Measurements from ENCODE around the gene TH. TPM values are rescaled to one million over a fixed set of nuclear protein-coding genes. Genes with fewer than 3 reads are reported as not detected.

TH gene
- polyA plus RNA-seq, 1 of the 3 experiments (the other 2 are of a cell fraction), result not detected

GRCh38 chr11:2122907-2123627 is 48.5 kb downstream of the TH start:
- no peak overlapping the region for H2AFZ ChIP-seq (ENCODE audit: low read depth)
- DNase-seq, result no peak
- H3K27ac ChIP-seq (ENCODE audit: low read depth in 2 of 2, low read length in 1 of 2), result no peak overlapping the region
- no peaks in the 10 kb centered on the region for H3K36me3 ChIP-seq (replicated peaks in 1 of 2; ENCODE audit: control insufficient read depth in 1 of 2, insufficient read depth in 2 of 2, low read length in 1 of 2)
- no peak overlapping the region for H3K9ac ChIP-seq
- H4K20me1 ChIP-seq (ENCODE audit: insufficient read depth), result no peaks in the 10 kb centered on the region
- no peaks in the 10 kb centered on the region for H3K9me2 ChIP-seq
- H3K9me3 ChIP-seq, result no peaks in the 10 kb centered on the region
- H3K27me3 ChIP-seq (ENCODE audit: insufficient read depth), result no peaks in the 10 kb centered on the region
- POLR2A ChIA-PET, result no interaction called here
- TF ChIP-seq TAF1 (IDR thresholded peaks at IDR 0.05; ENCODE audit: borderline replicate concordance, low read depth, low read length) (no peak), IRF3 (IDR thresholded peaks at IDR 0.05; ENCODE audit: low read depth, low read length) (no peak), FOXJ3 (CRISPR knock-in tag; IDR thresholded peaks at IDR 0.05) (no peak), ZBTB33 (IDR thresholded peaks at IDR 0.05; ENCODE audit: borderline replicate concordance, low read depth) (no peak), SMC3 (IDR thresholded peaks at IDR 0.05; ENCODE audit: low read depth, low read length) (no peak), EP300 (IDR thresholded peaks at IDR 0.05; ENCODE audit: borderline replicate concordance in 1 of 2, low read depth in 1 of 2, low read length in 1 of 2) (no peak), CHD2 (IDR thresholded peaks at IDR 0.05; ENCODE audit: low read length, partially characterized antibody) (no peak), RXRA (IDR thresholded peaks at IDR 0.05; ENCODE audit: borderline replicate concordance, low read depth) (no peak), GABPA (IDR thresholded peaks at IDR 0.05; ENCODE audit: low read depth) (no peak), NRF1 (IDR thresholded peaks at IDR 0.05; ENCODE audit: low read depth, low read length) (no peak), YY1 (IDR thresholded peaks at IDR 0.05; ENCODE audit: low read depth) (no peak), TCF12 (IDR thresholded peaks at IDR 0.05) (no peak), POLR2AphosphoS5 (IDR thresholded peaks at IDR 0.05; ENCODE audit: low read depth, low read length) (no peak), REST (IDR thresholded peaks at IDR 0.05; ENCODE audit: low read depth, low read length) (no peak), TEAD4 (IDR thresholded peaks at IDR 0.05; ENCODE audit: borderline replicate concordance, insufficient read depth) (no peak), ELF1 (IDR thresholded peaks at IDR 0.05) (no peak), GATA2 (CRISPR knock-in tag; IDR thresholded peaks at IDR 0.05) (no peak), USF1 (IDR thresholded peaks at IDR 0.05; ENCODE audit: borderline replicate concordance, low read depth) (no peak), MEF2A (IDR thresholded peaks at IDR 0.05; ENCODE audit: borderline replicate concordance, low read depth) (no peak)
- H3F3A ChIP-seq (replicated peaks; ENCODE audit: insufficient read depth), result no peaks in the 10 kb centered on the region
- WGBS (ENCODE audit: low lambda C conversion rate), result 48% methylated on average over 5 of the region's 13 CpGs
- H3K4me2 ChIP-seq, result no peak overlapping the region
- H3K4me1 ChIP-seq (ENCODE audit: control insufficient read depth in 1 of 2, insufficient read depth in 2 of 2, low read depth in 1 of 2, low read length in 1 of 2), result peaks cover 0 to 11% of the 10 kb centered on the region in 2 experiments; a peak in 1 of 4 replicates
- CTCF ChIA-PET, result interaction anchor here (0.9 kb wide), 1 partner anchor 87 kb away, joined by 4 read pairs; no protein-coding TSS in a partner anchor
- no peak overlapping the region for H3K4me3 ChIP-seq (ENCODE audit: low read depth in 2 of 2, low read length in 1 of 2)
- H3K79me2 ChIP-seq (ENCODE audit: insufficient read depth), result no peaks in the 10 kb centered on the region
